ENCODE data around the gene SRRM1.

SRRM1 gene

GRCh38 chr1:24642481-24643362 lies at the start of gene SRRM1:
Gene SRRM1 (plus strand): TSS chr1:24643302. CDS start chr1:24643327, 25 bp downstream.
- peak; percentile 98 for DNase-seq

GRCh38 chr1:24594328-24594598 lies 48.8 kb upstream of the SRRM1 start:
- no peak for DNase-seq

DNA sequence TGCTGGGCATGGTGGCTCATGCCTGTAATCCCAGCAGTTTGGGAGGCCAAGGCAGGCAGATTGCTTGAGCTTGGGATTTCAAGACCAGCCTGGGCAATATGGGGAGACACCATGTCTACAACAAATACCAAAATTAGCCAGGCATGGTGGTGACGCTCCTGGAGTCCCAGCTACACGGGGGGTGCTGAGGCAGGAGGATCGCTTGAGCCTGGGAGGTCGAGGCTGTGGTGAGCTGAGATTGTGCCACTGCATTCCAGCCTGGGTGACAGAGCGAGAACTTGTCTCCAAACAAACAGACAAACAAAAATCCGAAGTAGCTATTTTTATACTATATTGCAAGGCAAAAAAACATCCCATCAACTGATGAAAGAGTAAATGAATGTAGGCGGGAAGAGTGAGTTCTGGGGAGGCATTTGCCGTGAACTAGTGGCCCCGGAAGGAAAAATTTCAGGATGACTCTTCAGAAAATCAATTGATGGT lies 46.7 kb upstream of the SRRM1 start:
- no peak for DNase-seq

- no peak for DNase-seq
Observed at GRCh38 chr1:24599265-24599664, 43.8 kb upstream of the SRRM1 start.

- DNase-seq = no peak
Observed at GRCh38 chr1:24600551-24600950, 42.6 kb upstream of the SRRM1 start.

GRCh38 chr1:24605534-24606295 lies 37.4 kb upstream of the SRRM1 start:
- DNase-seq = no peak

DNA sequence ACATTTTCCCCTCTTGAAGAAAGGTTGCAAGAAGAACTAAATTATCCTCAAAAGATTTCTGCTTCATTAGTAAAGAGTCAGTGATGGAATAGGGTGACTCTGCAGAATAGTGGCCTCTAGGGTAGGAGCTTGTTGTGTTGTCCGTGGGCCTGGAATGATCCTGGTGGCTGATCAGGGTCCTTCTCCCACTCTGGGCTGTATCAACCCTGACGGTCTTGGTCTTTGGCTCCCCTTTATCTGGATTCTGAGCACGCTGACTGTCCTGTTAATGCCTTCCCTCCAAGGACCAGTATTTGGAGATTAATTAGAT lies 36.9 kb upstream of the SRRM1 start:
- DNase-seq = no peak

GRCh38 chr1:24606621-24607020 lies 36.5 kb upstream of the SRRM1 start:
- no peak for DNase-seq

- no peak for DNase-seq
Observed at GRCh38 chr1:24609949-24610517, 33.1 kb upstream of the SRRM1 start.

DNA sequence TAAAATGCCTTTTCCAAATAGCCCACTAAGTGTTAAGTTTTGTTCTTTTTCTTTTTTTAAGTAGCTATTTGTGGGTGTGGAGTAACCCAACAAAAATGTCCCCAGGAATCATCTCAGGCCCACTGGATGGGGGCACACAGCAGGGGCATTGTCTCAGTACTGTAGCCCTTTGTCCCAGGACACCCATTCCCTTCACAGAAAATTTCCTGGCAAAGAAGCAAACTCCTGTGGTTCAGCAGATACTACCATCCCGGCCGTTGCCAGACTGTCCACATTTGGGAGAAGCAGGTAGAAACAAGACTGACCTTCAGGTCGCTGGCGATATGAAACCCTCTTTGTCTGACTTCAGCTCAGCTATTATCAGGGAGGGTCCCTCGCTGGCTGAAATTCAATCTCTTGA lies 23.7 kb upstream of the SRRM1 start:
- no peak for DNase-seq

GRCh38 chr1:24620678-24621077 lies 22.4 kb upstream of the SRRM1 start:
- DNase-seq = no peak

GRCh38 chr1:24621121-24621520 lies 22.0 kb upstream of the SRRM1 start:
- DNase-seq = no peak

- no peak for DNase-seq
Observed at GRCh38 chr1:24622218-24622617, 20.9 kb upstream of the SRRM1 start.

GRCh38 chr1:24632832-24633175 lies 10.3 kb upstream of the SRRM1 start:
- no peak for DNase-seq

DNA sequence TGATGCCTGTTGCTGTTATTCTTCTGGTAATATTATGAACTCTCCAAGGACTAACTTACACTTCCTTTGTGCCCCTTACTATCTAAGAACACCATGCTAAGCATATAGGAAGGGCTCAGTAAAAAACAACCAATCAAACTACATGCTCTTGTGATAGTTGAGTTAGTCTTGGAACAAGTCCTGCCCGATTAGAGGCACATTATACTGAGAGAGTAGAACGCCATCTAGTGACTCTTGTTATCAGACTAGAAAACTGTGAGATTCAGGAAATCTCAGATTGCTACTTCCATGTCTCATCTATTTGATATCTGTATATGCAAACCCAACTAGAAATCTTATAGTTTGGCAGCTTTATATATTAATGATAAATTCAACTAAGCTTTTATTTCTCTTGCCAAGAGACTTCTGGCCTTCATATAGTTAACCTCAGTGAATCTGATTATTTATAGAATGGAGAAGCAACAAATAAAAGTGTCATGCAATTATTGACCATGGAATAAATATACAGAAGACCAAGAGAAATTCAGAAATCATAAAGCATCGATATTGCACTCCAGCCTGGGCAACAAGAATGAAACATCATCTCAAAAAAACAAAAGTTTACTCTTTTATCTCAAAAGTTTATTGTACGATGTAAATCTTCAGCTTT lies 7.8 kb upstream of the SRRM1 start:
- DNase-seq = peak; percentile 12

GRCh38 chr1:24636661-24637357 lies 6.3 kb upstream of the SRRM1 start:
- no peak for DNase-seq

DNA sequence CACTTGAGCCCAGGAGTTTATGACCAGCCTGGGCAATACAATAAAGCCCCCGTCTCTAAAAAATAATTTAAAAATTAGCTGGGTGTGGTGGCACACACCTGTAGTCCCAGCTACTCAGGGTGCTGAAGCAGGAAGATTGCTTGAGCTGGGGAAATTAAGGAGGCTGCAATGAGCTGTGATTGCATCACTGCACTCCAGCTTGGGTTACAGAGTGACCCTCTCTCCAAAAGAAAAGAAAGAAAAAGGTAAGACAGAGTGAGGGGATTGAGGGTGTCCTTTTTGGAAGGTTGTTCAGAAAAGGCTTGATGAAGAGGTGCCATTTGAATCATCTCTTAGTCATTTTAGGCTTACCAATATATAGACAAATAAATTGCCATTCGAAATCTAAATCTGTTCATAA lies 4.0 kb upstream of the SRRM1 start:
- DNase-seq = no peak

DNA sequence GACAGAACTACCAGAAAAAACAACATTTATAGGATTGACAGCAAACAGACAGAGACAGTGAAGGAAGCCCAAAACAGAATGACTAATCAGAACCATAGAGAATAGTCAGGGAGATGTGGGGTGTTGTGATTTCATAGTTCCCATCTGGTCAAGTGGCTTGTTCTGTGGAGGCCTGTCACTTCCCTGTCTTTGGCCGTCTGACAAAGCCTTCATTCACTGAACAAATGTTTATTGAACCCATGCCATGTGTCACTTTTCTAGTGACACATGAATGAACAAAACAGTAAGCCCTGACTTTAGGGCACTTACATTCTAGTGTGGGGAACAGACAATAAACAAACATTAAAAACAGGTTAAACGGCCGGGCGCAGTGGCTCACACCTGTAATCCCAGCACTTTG lies 3.2 kb upstream of the SRRM1 start:
- no peak for DNase-seq

DNA sequence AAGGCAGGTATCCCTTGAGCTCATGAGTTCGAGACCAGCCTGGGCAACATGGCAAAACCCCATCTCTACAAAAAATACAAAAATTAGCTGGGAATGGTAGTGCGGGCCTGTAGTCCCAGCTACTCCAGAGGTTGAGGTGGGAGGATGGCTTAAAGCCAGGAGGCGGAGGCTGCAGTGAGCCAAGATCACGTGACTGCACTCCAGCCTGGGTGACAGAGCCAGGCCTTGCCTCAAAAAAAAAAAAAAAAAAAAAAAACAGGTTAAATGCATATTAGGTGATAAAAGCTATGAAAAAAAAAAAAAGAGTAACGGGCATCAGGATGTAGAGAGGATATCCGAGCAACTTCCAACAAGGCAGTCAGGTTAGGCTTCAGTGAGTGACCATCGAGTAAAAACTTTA lies 2.8 kb upstream of the SRRM1 start:
- no peak for DNase-seq

DNA sequence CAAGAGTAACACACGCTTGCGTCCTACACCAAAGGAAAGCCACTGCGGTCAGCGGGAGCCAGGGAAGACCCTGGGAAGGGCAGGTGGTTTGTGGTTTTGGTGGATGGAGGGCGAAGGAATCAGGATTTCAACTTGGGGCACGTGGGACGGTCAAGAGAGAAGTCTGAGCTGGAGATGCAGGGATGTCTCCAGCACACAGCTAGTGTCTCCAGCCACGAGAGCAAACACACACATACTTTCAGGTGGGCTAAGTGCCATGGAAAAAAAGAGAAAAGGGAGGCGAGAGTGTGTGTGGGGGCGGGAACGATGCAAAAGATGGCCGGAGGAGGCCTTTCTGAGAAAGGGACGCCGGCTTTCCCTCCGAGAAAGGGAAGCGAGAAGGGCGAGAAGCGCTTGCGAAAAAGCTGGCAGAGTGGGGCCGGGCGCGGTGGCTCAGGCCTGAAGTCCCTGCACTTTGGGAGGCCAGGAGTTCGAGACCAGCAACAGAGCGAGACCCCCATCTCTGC lies 1.4 kb upstream of the SRRM1 start:
- DNase-seq = peak; percentile 29

DNA sequence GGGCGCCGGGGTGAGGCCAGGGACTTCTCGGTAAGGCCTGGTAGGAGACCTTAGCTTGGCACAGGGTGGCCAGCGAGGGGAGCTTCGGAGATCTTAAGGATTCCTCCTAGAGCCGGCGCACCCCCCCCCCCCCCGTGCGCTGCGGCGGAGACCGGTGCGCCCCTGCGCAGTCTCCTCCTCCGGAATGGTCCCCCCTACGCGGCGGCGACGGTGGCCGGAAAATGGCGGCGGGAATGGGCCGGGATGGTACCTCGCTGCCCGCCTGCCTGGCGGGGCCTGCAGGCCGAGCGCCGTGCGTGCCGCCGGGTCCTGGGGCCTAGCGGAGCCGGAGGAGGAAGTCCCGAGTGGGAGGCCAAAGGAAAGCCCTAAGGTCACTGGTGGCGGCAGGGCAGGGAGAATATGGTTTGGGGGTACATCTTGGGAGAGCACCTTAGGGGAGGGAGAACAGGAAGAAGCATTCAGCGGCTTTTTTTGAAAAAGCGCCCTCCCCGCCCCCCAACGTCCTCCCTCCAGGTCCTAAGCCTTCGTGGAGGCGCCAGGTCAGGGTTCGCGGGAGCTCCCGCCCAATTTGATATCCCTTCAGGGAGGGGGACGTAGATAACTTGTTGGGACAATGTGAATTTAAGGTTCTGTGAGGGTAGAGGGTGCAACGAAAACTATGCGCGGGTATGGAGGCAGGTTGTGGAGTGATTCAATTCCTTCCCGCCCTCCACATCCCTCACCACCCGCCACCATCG lies 429 bp downstream of the SRRM1 start:
- no peak for DNase-seq

GRCh38 chr1:24644100-24644384 lies 940 bp downstream of the SRRM1 start:
- peak; percentile 11 for DNase-seq

Measured in CD4-positive, alpha-beta T cell treated with Interleukin-17A for 4 hours (primary cell).